NCI-H2171 treated with DMSO at 0.1 percent for 48 hours (cell line): Measurements from ENCODE around the gene SRRM1.
"Not testable (repeated sequence)": the region's sequence is repeated elsewhere in the genome, so short reads cannot be mapped to it uniquely, and the experiment has no call there.

Source experiments
- DNase-seq: peaks from one replicate; lab custom pipeline; 2025; lab: John Stamatoyannopoulos, UW

SRRM1 gene

GRCh38 chr1:24717887-24718650 is 75.0 kb downstream of the SRRM1 start:
- DNase-seq = no peak

- DNase-seq = no peak
Observed at GRCh38 chr1:24720152-24720551, 77.0 kb downstream of the SRRM1 start.

- no peak for DNase-seq
Observed at GRCh38 chr1:24721533-24721932, 78.4 kb downstream of the SRRM1 start.

GRCh38 chr1:24722073-24723035 is 79.3 kb downstream of the SRRM1 start:
- DNase-seq = not testable (repeated sequence)
